Panc1 (cell line): Measurements from ENCODE around the gene MCF2L2. TPM values are rescaled to one million over a fixed set of nuclear protein-coding genes. Genes with fewer than 3 reads are reported as not detected.

Source experiments
- ATAC-seq: fragments of 200-7000 bp; cut with Tn5 transposase; 2 replicates; pipeline ENCODE4 v1.9.1; 2020; ENCODE audit warnings: mild to moderate bottlenecking, moderate library complexity
- BruUV-seq: library from RNA; stranded (reverse); fragments of 400-500 nt; replicated peaks from 2 replicates; lab custom pipeline; 2021; lab: Mats Ljungman, UMichigan
- CTCF ChIA-PET: fragments of 300-600 bp; sonication (Branson Sonifier 250); formaldehyde crosslinking; loops from one replicate; lab custom pipeline; 2022; ENCODE audit warnings: antibody characterized with exemption; lab: Charles Lee
- POLR2A ChIA-PET: fragments of 300-600 bp; sonication (Branson Sonifier 250); formaldehyde crosslinking; loops from one replicate; lab custom pipeline; 2022; ENCODE audit warnings: antibody characterized with exemption; lab: Charles Lee
- DNase-seq: peaks from one replicate; pipeline ENCODE4 v3.0.0-alpha.2; 2010; ENCODE audit warnings: low read depth, low spot score
- H3K27ac ChIP-seq: 2 replicates; pipeline ENCODE4 v1.5.1; 2011; ENCODE audit warnings: mild to moderate bottlenecking, low read length, inconsistent platforms
- H3K27me3 ChIP-seq: fragments of 200-500 bp; sonication (Bioruptor generic); 2 replicates; pipeline ENCODE4 v1.6.0; 2014; ENCODE audit warnings: low read length, inconsistent platforms; ENCODE audit not compliant: control insufficient read depth, insufficient read depth
- H3K36me3 ChIP-seq: fragments of 200-500 bp; sonication (Bioruptor generic); 2 replicates; pipeline ENCODE4 v1.5.1; 2014; ENCODE audit warnings: inconsistent platforms, mild to moderate bottlenecking, low read length, moderate library complexity; ENCODE audit not compliant: control insufficient read depth, insufficient read depth
- H3K4me1 ChIP-seq: 2 replicates; pipeline ENCODE4 v1.5.1; 2011; ENCODE audit warnings: inconsistent platforms, mild to moderate bottlenecking, low read length, moderate library complexity; ENCODE audit not compliant: control insufficient read depth, insufficient read depth
- H3K4me3 ChIP-seq, 2 experiments: 2 replicates each; pipeline ENCODE4 v1.5.1; 2011 to 2012; ENCODE audit warnings: low read depth in 2 of 2, low read length in 2 of 2, mild to moderate bottlenecking in 2 of 2, inconsistent platforms in 1 of 2, moderate library complexity in 1 of 2
- H3K9me3 ChIP-seq: fragments of 200-500 bp; sonication (Bioruptor generic); 2 replicates; pipeline ENCODE4 v1.5.1; 2014; ENCODE audit warnings: low read depth, mild to moderate bottlenecking, inconsistent platforms, low read length, moderate library complexity; ENCODE audit not compliant: control insufficient read depth, insufficient read depth
- CTCF ChIP-seq: fragments of 450-650 bp; IDR thresholded peaks from 2 replicates; pipeline ENCODE4 v1.5.1; 2017; ENCODE audit warnings: mild to moderate bottlenecking
- POLR2AphosphoS5 ChIP-seq: IDR thresholded peaks from 2 replicates; pipeline ENCODE4 v1.6.1; 2012; ENCODE audit warnings: mild to moderate bottlenecking, low read depth, low read length, moderate library complexity
- REST ChIP-seq, 2 experiments: IDR thresholded peaks; 2 replicates each; pipeline ENCODE4 v1.6.1; 2011 to 2012; ENCODE audit warnings: low read depth in 2 of 2, control low read depth in 1 of 2, low read length in 1 of 2, mild to moderate bottlenecking in 1 of 2, moderate library complexity in 1 of 2; ENCODE audit not compliant: insufficient read depth in 1 of 2
- SIN3A ChIP-seq: IDR thresholded peaks from 2 replicates; pipeline ENCODE4 v1.6.1; 2012; ENCODE audit warnings: low read depth, mild to moderate bottlenecking, low read length, moderate library complexity, borderline replicate concordance; ENCODE audit not compliant: insufficient read depth
- TCF7L2 ChIP-seq: IDR thresholded peaks from 2 replicates; pipeline ENCODE4 v1.6.1; 2011; ENCODE audit warnings: mild to moderate bottlenecking, low read depth, low read length, inconsistent platforms
- in situ Hi-C: cut with HindIII; loops from 2 replicates; pipeline ENCODE4 v1.10.0; 2016; ENCODE audit warnings: low sequenced_read_pairs, low pct_unique_long_range_greater_than_20kb
- intact Hi-C: fragments of 100-400 bp; cut with micrococcal nuclease; formaldehyde crosslinking; loops from one replicate; pipeline ENCODE4 v1.10.0; 2022; ENCODE audit not compliant: unreplicated experiment
- total RNA-seq: library from RNA; stranded (reverse); gene quantifications from one replicate; pipeline ENCODE4 v1.2.1, GENCODE V29; 2021; ENCODE audit not compliant: unreplicated experiment

Gene MCF2L2
- total RNA-seq, 1 experiment from 2014 or later: 1.0 TPM

GRCh38 chr3:183378008-183378407, 50.4 kb downstream of the MCF2L2 start:
- Histone ChIP-seq H3K4me1 (no peaks in the 10 kb centered on the region), H3K4me3 (no peak overlapping the region), H3K27ac (no peak overlapping the region), H3K27me3 (no peaks in the 10 kb centered on the region), H3K9me3 (no peaks in the 10 kb centered on the region), H3K36me3 (no peaks in the 10 kb centered on the region)
- CTCF ChIA-PET: interaction anchor here (0.7 to 8.5 kb wide), 2 partner anchors 10 to 193 kb away, joined by 3 to 124 read pairs; no protein-coding TSS in a partner anchor
- in situ Hi-C loops (no loop called here), intact Hi-C loops (no loop called here)
- no peak for ATAC-seq
- TF ChIP-seq SIN3A (no peak), POLR2AphosphoS5 (no peak), TCF7L2 (no peak), CTCF (no peak), REST (IDR thresholded peaks at IDR 0.05; ENCODE audit: insufficient read depth in 1 of 2, low read depth in 2 of 2, low read length in 1 of 2) (no peak)
- no TSS peak for BruUV-seq
- no peak for DNase-seq
- POLR2A ChIA-PET: no interaction called here

GRCh38 chr3:183377307-183377959, 51.0 kb downstream of the MCF2L2 start:
- no peaks in the 10 kb centered on the region for H3K4me1 ChIP-seq
- H3K4me3 ChIP-seq: no peak overlapping the region
- in situ Hi-C loops (no loop called here), intact Hi-C loops (no loop called here)
- CTCF ChIA-PET: interaction anchor here (1.2 to 8.5 kb wide), 2 partner anchors 192 to 193 kb away, joined by 3 to 124 read pairs; no protein-coding TSS in a partner anchor
- TF ChIP-seq TCF7L2 (no peak), SIN3A (no peak)
- BruUV-seq: no TSS peak
- H3K36me3 ChIP-seq: no peaks in the 10 kb centered on the region
- POLR2A ChIA-PET: no interaction called here
- ATAC-seq (peak; percentile 17; the same call in 1 of the 2 replicates), DNase-seq (no peak)
- no peaks in the 10 kb centered on the region for H3K27me3 ChIP-seq
- no peak overlapping the region for H3K27ac ChIP-seq
- no peaks in the 10 kb centered on the region for H3K9me3 ChIP-seq

- POLR2A ChIA-PET: no interaction called here
- ATAC-seq (no peak), DNase-seq (no peak)
- CTCF ChIA-PET: interaction anchor here (1.5 kb wide), 1 partner anchor 191 kb away, joined by 4 read pairs; no protein-coding TSS in a partner anchor
- in situ Hi-C loops (no loop called here), intact Hi-C loops (no loop called here)
- Histone ChIP-seq H3K27ac (no peak overlapping the region), H3K9me3 (no peaks in the 10 kb centered on the region), H3K36me3 (no peaks in the 10 kb centered on the region), H3K4me1 (peaks cover 3% of the 10 kb centered on the region; the same call in 1 of the 2 replicates), H3K4me3 (no peak overlapping the region), H3K27me3 (no peaks in the 10 kb centered on the region)
- no TSS peak for BruUV-seq
- no peak for TF ChIP-seq CTCF
- no peak for TF ChIP-seq POLR2AphosphoS5
- TF ChIP-seq SIN3A: no peak
- no peak for TF ChIP-seq REST (IDR thresholded peaks at IDR 0.05; ENCODE audit: insufficient read depth in 1 of 2, low read depth in 2 of 2, low read length in 1 of 2)
- TF ChIP-seq TCF7L2: no peak
Observed at GRCh38 chr3:183375787-183376186, 52.6 kb downstream of the MCF2L2 start.
